BE2C (cell line): ENCODE results near the gene XXYLT1.

Experiments
- DNase-seq: peaks from one replicate; pipeline ENCODE4 v3.0.0-alpha.2; 2020
- H3K27me3 ChIP-seq: fragments of 250-450 bp; sonication (Bioruptor Pico); 2 replicates; pipeline ENCODE4 v1.5.1; 2020; ENCODE audit warnings: mild to moderate bottlenecking
- H3K36me3 ChIP-seq: fragments of 250-450 bp; sonication (Bioruptor Pico); 2 replicates; pipeline ENCODE4 v1.5.1; 2020; ENCODE audit warnings: mild to moderate bottlenecking
- H3K4me1 ChIP-seq: fragments of 250-450 bp; sonication (Bioruptor Pico); 2 replicates; pipeline ENCODE4 v1.5.1; 2020
- H3K4me3 ChIP-seq: 2 replicates; pipeline ENCODE4 v1.5.1; 2011; ENCODE audit warnings: low read depth, low read length
- H3K9me3 ChIP-seq: fragments of 250-450 bp; sonication (Bioruptor Pico); 2 replicates; pipeline ENCODE4 v1.5.1; 2020
- CTCF ChIP-seq: IDR thresholded peaks from 2 replicates; pipeline ENCODE4 v1.5.1; 2012; ENCODE audit warnings: mild to moderate bottlenecking, low read depth, low read length

XXYLT1 gene

GRCh38 chr3:195137638-195138588 lies 133.0 kb downstream of the XXYLT1 start:
- no peak for DNase-seq
- no peak for TF ChIP-seq CTCF
- Histone ChIP-seq H3K4me1 (peaks cover 26% of the 10 kb centered on the region), H3K4me3 (no peak overlapping the region), H3K9me3 (no peaks in the 10 kb centered on the region), H3K27me3 (no peaks in the 10 kb centered on the region), H3K36me3 (no peaks in the 10 kb centered on the region)

GRCh38 chr3:195135917-195136316 lies 135.0 kb downstream of the XXYLT1 start:
- no peak for TF ChIP-seq CTCF
- DNase-seq = peak; percentile 73
- H3K4me3 ChIP-seq = no peak overlapping the region
- peaks cover 30% of the 10 kb centered on the region for H3K4me1 ChIP-seq
- no peaks in the 10 kb centered on the region for H3K36me3 ChIP-seq
- no peaks in the 10 kb centered on the region for H3K27me3 ChIP-seq
- no peaks in the 10 kb centered on the region for H3K9me3 ChIP-seq

- H3K36me3 ChIP-seq = no peaks in the 10 kb centered on the region
- no peaks in the 10 kb centered on the region for H3K9me3 ChIP-seq
- DNase-seq = no peak
- no peak for TF ChIP-seq CTCF
- H3K4me3 ChIP-seq = no peak overlapping the region
- no peaks in the 10 kb centered on the region for H3K27me3 ChIP-seq
- H3K4me1 ChIP-seq = peaks cover 27% of the 10 kb centered on the region
These were observed 136.5 kb downstream of the XXYLT1 start for GRCh38 chr3:195134431-195134830.

- no peak overlapping the region for H3K4me3 ChIP-seq
- no peaks in the 10 kb centered on the region for H3K36me3 ChIP-seq
- TF ChIP-seq CTCF = peak; percentile 21; the same call in 1 of the 2 replicates
- H3K27me3 ChIP-seq = no peaks in the 10 kb centered on the region
- peak; percentile 84 for DNase-seq
- H3K9me3 ChIP-seq = no peaks in the 10 kb centered on the region
- peaks cover 27% of the 10 kb centered on the region for H3K4me1 ChIP-seq
These were observed 137.5 kb downstream of the XXYLT1 start for GRCh38 chr3:195133462-195133861.

GRCh38 chr3:195133013-195133412 lies 137.9 kb downstream of the XXYLT1 start:
- no peak for DNase-seq
- H3K4me3 ChIP-seq = no peak overlapping the region
- no peak for TF ChIP-seq CTCF

GRCh38 chr3:195131176-195131575 lies 139.8 kb downstream of the XXYLT1 start:
- Histone ChIP-seq H3K9me3 (no peaks in the 10 kb centered on the region), H3K36me3 (no peaks in the 10 kb centered on the region), H3K27me3 (no peaks in the 10 kb centered on the region), H3K4me1 (peaks cover 23% of the 10 kb centered on the region), H3K4me3 (no peak overlapping the region)
- DNase-seq = no peak
- TF ChIP-seq CTCF = no peak

More at GRCh38 chr3:195133013-195133412, 137.9 kb downstream of the XXYLT1 start:
- peaks cover 27% of the 10 kb centered on the region for H3K4me1 ChIP-seq
- no peaks in the 10 kb centered on the region for H3K9me3 ChIP-seq
- no peaks in the 10 kb centered on the region for H3K36me3 ChIP-seq
- no peaks in the 10 kb centered on the region for H3K27me3 ChIP-seq
